ENCODE data around the gene IDH3G.

DNA sequence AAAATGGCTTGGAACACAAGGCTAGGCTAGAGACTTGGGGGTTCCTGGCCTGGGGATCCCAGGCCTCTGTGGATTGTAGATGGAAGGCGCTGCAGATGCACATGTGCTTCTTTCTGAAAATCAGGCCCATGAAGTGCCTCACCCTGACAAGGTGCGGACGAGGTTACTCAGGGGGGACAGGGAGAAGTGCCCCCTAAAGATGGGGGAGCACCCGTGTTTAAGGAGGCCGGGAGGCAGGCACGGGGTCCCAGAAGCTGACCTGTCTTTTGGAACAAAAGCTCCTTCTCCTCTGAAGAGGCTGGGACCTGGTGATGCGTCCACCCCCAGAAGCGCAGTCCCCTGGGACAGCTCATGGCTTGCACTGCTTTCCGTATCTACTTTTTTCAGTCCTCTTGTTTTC is 33.7 kb upstream of the IDH3G start:
- TF ChIP-seq, protein P1, sequence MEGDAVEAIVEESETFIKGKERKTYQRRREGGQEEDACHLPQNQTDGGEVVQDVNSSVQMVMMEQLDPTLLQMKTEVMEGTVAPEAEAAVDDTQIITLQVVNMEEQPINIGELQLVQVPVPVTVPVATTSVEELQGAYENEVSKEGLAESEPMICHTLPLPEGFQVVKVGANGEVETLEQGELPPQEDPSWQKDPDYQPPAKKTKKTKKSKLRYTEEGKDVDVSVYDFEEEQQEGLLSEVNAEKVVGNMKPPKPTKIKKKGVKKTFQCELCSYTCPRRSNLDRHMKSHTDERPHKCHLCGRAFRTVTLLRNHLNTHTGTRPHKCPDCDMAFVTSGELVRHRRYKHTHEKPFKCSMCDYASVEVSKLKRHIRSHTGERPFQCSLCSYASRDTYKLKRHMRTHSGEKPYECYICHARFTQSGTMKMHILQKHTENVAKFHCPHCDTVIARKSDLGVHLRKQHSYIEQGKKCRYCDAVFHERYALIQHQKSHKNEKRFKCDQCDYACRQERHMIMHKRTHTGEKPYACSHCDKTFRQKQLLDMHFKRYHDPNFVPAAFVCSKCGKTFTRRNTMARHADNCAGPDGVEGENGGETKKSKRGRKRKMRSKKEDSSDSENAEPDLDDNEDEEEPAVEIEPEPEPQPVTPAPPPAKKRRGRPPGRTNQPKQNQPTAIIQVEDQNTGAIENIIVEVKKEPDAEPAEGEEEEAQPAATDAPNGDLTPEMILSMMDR (IDR thresholded peaks at IDR 0.05; ENCODE audit: low read depth, low read length, poor library complexity, severe bottlenecking) = no peak
- no peak for TF ChIP-seq EZH2phosphoT487 (IDR thresholded peaks at IDR 0.05; ENCODE audit: borderline replicate concordance, low read length)

Data from DOHH2 (cell line).